Tongue (tissue), 2 donors: ENCODE results near the gene TRUB2. TPM values are rescaled to one million over a fixed set of nuclear protein-coding genes. Genes with fewer than 3 reads are reported as not detected.
"Not testable (repeated sequence)": the region's sequence is repeated elsewhere in the genome, so short reads cannot be mapped to it uniquely, and the experiment has no call there.

ENCODE experiments used
- DNase-seq: peaks from one replicate; pipeline ENCODE4 v3.0.0-alpha.2; 2015
- total RNA-seq: library from RNA; depleted of rRNA; stranded (reverse); fragments of >200 nt; gene quantifications from one replicate; pipeline ENCODE4 v1.2.3, GENCODE V29; 2014

The TRUB2 gene
- total RNA-seq, 1 donor from 2014 or later, result 9.6 TPM

DNA sequence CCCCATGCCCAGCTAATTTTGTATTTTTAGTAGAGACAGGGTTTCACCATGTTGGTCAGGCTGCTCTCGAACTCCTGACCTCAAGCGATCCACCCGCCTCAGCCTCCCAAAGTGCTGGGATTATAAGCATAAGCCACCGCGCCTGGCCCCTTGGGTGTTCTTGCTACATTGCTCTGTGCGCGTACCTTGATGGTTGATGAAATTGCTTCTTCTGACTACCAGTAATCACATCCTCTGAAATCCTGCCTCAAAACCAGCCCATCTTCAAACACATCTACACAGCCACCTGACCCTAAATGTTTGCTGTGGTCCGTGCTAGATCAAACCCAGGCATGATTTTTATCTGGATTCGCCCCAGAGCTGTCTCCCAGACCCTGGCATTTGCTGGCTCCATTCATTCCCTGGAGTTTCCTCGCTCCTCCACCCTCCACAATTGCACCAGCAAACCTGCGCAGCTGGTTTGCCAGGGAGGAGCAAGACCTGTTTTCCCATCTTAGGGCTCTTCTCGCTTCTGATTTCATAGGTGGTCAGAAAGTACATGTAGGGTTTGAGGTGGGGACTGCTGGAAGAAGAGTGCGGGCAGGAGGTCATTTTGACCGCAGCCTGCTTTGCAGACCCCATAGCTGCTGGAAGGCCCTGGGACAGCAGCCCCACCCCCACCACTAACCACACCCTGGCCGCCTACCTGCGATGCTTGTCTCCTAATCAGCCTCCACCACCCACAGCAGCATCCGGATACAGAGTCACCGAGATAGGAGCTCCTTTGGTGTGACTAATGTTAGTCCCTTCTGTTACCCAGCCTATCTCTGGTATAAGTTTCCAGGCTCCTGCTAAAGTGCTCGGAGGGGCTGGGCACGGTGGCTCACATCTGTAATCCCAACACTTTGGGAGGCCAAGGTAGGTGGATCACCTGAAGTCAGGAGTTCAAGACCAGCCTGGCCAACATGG is 23.4 kb downstream of the TRUB2 start:
- peak; percentile 21 for DNase-seq

DNA sequence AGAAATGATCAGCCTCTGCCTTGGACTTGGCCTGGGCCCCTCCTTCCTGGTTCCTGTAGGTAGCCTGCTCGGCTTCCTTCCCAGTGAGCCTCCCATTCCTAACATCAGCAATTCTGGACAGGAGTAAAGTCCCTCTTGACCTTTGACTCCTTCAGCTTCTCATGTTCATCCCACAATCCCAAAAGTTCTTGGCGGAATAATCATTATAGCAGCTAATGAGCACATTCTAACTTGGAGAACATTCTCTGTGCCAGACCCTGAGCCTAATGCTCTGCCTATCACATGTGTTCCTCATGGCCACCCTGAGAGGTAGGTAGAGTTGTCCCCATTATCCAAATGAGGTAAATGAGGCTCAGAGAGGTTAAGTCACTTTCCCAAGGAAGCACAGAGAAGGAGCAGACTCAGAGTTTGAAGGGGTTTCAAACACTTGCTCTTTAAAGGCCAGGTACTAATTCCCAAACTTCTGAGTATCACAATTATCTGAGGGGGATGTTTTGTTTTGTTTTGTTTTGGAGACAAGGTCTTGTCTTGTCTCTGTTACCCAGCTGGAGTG is 24.9 kb downstream of the TRUB2 start:
- DNase-seq, result no peak

DNA sequence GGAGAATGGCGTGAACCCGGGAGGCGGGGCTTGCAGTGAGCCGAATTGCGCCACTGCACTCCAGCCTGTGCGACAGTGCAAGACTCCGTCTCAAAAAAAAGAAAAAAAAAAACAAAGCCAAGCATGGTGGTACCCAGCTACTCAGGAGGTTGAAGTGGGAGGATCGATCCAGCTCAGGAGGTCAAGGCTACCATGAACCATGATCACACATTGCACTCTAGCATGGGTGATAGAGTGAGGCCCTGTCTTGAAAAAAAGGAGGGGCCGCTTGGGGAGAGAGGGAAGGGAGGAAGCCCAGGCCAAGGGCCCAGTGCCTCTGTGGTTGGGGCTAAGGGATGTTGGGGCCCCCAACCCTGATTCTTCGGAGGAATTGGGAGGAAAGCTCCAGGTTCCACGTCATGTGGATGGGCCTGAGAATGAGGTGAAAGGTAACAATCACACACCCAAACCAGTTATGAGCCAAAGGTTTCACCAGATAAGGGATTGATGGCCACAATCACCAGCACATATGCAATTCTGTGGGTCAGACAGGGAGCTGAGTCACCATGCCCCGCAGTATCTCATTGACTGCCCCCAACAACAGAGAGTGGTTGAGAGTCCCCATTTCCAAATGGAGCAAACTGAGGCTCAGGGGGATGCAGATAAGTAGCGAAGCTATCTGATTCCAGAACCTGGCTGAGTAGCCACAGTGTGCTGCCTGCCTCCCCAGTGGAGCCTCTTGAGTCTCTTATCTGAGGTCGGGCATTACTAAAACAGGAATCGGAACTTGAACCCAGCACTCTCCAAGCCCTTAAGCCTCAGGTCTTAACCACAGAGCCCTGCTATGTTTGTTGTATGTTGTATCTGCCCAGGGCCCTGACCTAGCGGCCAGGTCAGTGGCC is 25.7 kb downstream of the TRUB2 start:
- no peak for DNase-seq

GRCh38 chr9:128294142-128294541 is 28.1 kb downstream of the TRUB2 start:
- no peak for DNase-seq

GRCh38 chr9:128293091-128293490 is 29.2 kb downstream of the TRUB2 start:
- no peak for DNase-seq

- no peak for DNase-seq
Measured at GRCh38 chr9:128292009-128292408, 30.2 kb downstream of the TRUB2 start.

GRCh38 chr9:128288273-128289004 is 33.8 kb downstream of the TRUB2 start:
- no peak for DNase-seq

DNA sequence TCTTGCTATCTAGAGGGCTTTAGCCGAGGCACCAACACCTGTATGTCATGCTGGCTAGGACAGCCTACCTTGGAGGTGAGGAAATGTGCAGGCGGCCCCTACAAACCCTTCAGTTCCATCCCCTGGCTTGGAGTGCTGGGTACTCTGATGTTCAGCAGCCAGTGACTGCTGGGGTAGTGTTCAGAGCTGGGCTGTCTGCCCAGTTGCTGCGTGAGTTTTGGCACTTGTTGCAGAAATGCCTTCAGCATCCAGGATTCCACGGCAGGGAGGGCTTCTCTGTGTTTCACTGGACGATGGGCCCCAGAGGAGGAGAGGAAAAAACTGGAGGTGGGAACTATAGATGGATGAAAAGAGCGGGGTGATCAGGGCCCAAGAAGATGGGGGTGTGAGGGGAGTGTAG is 35.8 kb downstream of the TRUB2 start:
- DNase-seq, result peak; percentile 82

- DNase-seq, result no peak
Measured at GRCh38 chr9:128285033-128285784, 37.0 kb downstream of the TRUB2 start.

DNA sequence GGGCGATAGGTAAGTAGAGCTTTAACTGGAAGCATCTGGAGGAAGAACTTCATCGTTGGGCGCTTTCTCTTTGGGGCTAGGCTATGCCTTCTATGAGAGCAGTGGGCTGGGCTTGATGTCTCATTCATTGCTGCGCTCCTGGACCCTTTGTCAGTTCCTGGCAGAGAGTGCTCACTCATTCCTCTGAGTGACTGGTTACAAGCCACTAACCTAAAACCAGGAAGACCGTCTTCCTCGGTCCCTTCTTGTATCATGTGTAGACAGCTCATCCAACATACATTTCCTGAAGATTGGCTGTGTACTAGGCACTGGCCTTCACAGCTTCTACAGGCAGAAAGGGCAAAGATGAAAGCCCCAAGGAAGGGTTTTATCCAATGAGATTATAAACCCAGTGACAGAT is 39.7 kb downstream of the TRUB2 start:
- DNase-seq, result no peak

- DNase-seq, result no peak
Measured at GRCh38 chr9:128280084-128280622, 42.1 kb downstream of the TRUB2 start.

- not testable (repeated sequence) for DNase-seq
Measured at GRCh38 chr9:128279088-128280073, 42.9 kb downstream of the TRUB2 start.

DNA sequence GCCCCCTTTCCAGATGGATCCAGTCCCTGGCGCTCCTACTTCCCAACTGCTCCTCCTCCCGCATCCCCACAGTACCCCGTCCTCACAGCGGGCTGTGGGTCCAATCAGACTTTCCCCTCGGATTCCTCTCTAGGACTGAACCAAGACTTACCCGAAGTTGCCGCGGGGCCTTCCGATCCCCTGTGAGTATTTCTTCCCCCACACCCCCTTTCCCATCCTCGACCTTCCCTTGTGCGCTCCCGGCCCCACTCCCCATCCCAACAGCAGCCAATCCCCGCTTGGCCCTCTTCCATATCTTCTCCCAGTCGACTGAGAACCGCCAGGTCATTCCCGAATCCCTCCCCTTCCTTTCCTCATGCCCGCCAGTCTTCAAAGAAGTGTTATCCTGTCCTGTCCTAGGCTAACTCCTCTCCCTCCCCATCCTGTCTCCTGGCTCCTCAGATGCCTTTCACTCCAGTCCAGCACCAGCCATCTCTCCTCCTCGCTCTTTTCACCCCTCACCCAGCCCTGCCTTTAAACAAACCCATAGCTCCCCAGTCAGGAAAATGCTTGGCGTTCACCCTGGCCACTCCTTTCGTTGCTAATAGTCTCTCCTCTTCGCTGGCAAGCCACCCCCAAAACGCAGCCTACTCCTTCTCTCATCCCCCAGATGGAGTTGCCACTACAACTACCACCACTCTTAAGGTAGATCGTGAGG is 45.5 kb downstream of the TRUB2 start:
- no peak for DNase-seq

DNA sequence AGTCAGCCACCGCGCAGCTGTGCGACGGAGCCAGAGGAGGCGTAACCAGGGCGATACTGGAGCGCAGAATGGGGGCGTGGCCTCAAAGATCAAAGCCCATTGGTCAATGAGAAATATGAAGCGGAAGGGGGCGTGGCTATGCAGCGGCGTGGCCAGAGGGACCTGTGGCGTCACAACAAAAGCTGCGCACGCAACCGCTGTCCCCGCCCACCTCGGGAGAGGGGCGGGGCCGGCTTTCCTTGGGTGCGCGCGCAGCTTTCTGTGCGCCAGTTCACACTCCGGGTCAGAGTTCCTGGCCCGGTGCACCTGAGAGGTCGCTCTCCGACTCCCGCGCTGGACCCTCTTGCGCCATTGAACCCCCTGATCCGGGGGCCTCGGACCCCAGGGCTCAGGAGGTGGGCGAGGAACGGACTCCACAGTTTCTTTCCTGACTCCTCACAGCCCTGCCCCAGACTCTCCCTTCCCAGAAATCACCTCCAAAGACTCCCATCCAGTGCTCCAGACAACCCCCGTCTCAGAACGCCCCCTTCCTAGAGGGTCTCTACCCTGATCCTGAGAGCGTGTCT is 46.2 kb downstream of the TRUB2 start, which contains the start of gene SWI5:
SWI5 (plus strand) TSS at position 269 of the 566 bp plus-strand sequence.
- DNase-seq, result peak; percentile 100

DNA sequence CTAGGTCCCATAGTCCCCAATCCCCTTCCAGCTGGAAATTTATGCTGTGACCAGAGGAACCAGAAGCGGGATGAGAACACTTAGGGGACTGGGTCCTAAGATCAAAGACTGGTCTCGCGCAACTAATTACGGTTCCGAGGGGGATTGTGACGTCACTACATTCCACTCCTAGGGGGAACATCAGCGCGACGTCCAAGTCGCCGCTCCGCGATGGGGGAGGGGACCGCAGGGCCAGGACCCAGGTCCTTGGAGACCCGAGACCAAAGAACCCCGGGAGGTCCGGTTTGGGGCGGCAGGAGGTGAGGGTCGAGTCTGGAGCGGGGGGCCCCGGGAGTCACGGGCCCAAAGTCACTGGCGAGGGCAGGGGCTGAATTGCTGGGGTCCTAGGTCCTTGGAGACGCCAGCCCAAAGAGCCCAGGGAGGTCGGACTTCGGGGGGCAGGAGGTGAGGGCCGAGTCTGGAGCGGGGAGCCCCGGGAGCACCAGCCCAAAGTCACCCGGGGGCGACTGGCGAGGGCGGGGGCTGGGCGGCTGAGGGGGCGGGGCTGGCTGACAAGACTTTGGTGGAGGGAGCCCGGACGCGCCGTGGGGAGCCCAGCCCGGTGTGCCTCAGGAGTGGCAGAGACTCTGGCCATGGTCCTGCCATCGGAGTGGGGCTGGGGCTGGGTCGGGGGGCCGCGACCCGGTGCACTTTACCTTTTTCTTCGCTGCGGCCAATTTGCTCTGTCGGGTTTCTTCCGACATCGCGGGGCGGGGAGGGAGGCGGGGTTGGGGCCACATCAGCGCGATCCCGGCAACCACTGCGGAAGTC is 46.8 kb downstream of the TRUB2 start, which contains the start of gene GOLGA2:
GOLGA2 (minus strand) TSS at position 810 of the 810 bp plus-strand sequence; CDS start at position 779, 31 bp downstream.
- peak; percentile 62 for DNase-seq

DNA sequence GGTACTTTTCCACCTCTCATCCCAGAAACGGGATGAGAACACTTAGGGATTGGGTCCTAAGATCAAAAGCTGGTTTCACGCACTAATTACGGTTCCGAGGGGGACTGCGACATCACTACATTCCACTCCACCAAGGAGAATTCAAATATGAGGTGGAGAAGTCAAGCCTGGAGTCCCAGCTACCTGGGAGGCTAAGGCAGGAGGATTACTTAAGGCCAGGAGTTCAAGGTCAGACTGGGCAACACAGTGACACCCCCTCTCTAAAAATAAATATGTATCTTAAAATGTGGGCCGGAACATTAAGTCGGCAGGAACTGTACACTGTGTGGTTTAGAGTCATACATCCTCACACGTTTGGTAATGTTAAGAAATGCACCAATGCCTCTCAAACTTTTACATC is 48.0 kb downstream of the TRUB2 start:
- no peak for DNase-seq

GRCh38 chr9:128271512-128271911 is 50.7 kb downstream of the TRUB2 start:
- DNase-seq, result no peak
